ENCODE data around the gene TMEM184A. TPM values are rescaled to one million over a fixed set of nuclear protein-coding genes. Genes with fewer than 3 reads are reported as not detected.
A peak's percentile ranks its signal among the peaks of the same experiment; 100 is the strongest.

The TMEM184A gene
- total and polyA plus RNA-seq, 2 experiments from 2014 or later, result 0.18 to 0.66 TPM

- H3K4me2 ChIP-seq, result no peak overlapping the region
- no peaks in the 10 kb centered on the region for H3F3A ChIP-seq (replicated peaks; ENCODE audit: low read depth)
- H3K4me1 ChIP-seq (ENCODE audit: insufficient read depth), result no peaks in the 10 kb centered on the region; the same call in 1 of the 2 replicates
- H4K20me1 ChIP-seq (replicated peaks; ENCODE audit: insufficient read depth), result no peaks in the 10 kb centered on the region
- ATAC-seq (peak; percentile 23; the same call in 2 of the 3 replicates), DNase-seq (ENCODE audit: low spot score) (no peak)
- H3K36me3 ChIP-seq (ENCODE audit: insufficient read depth), result no peaks in the 10 kb centered on the region
- no peak overlapping the region for H2AFZ ChIP-seq
- H3K79me2 ChIP-seq (replicated peaks; ENCODE audit: insufficient read depth), result no peaks in the 10 kb centered on the region
- peaks cover 11% of the 10 kb centered on the region for H3K27me3 Mint-ChIP-seq (ENCODE audit: insufficient read depth, low read depth, poor library complexity)
- H3K27ac ChIP-seq (ENCODE audit: low read depth), result no peak overlapping the region
- no peaks in the 10 kb centered on the region for H3K9me2 ChIP-seq (ENCODE audit: insufficient read depth)
- H3K4me3 Mint-ChIP-seq, result no peak overlapping the region
- peaks cover 10% of the 10 kb centered on the region for H3K4me1 Mint-ChIP-seq
- H3K4me3 ChIP-seq, result no peak overlapping the region
- no peaks in the 10 kb centered on the region for H3K27me3 ChIP-seq (ENCODE audit: insufficient read depth)
- no peak overlapping the region for H3K27ac Mint-ChIP-seq
- no peaks in the 10 kb centered on the region; the same call in 2 of the 3 replicates for H3K36me3 Mint-ChIP-seq (ENCODE audit: low read depth)
- TF ChIP-seq NANOG (IDR thresholded peaks at IDR 0.05; ENCODE audit: borderline replicate concordance) (no peak), ZNF331 (CRISPR knock-in tag; IDR thresholded peaks at IDR 0.05; ENCODE audit: low read depth) (no peak), STAT1 (IDR thresholded peaks at IDR 0.05; ENCODE audit: unreplicated experiment) (no peak), EZH2 (IDR thresholded peaks at IDR 0.05; ENCODE audit: low read depth, unreplicated experiment) (no peak), ZNF114 (CRISPR knock-in tag; IDR thresholded peaks at IDR 0.05) (no peak), JUNB (IDR thresholded peaks at IDR 0.05; ENCODE audit: unreplicated experiment) (no peak), EZH2phosphoT487 (IDR thresholded peaks at IDR 0.05; ENCODE audit: unreplicated experiment) (no peak), CTCF (conservative IDR thresholded peaks at IDR 0.05; ENCODE audit: low read depth in 2 of 2) (no peak), POLR2AphosphoS5 (IDR thresholded peaks at IDR 0.05; ENCODE audit: low read depth) (no peak), ETS1 (IDR thresholded peaks at IDR 0.05) (no peak), CREB1 (CRISPR knock-in tag; IDR thresholded peaks at IDR 0.05; ENCODE audit: low read depth) (no peak)
- TF ChIP-seq, protein P1, sequence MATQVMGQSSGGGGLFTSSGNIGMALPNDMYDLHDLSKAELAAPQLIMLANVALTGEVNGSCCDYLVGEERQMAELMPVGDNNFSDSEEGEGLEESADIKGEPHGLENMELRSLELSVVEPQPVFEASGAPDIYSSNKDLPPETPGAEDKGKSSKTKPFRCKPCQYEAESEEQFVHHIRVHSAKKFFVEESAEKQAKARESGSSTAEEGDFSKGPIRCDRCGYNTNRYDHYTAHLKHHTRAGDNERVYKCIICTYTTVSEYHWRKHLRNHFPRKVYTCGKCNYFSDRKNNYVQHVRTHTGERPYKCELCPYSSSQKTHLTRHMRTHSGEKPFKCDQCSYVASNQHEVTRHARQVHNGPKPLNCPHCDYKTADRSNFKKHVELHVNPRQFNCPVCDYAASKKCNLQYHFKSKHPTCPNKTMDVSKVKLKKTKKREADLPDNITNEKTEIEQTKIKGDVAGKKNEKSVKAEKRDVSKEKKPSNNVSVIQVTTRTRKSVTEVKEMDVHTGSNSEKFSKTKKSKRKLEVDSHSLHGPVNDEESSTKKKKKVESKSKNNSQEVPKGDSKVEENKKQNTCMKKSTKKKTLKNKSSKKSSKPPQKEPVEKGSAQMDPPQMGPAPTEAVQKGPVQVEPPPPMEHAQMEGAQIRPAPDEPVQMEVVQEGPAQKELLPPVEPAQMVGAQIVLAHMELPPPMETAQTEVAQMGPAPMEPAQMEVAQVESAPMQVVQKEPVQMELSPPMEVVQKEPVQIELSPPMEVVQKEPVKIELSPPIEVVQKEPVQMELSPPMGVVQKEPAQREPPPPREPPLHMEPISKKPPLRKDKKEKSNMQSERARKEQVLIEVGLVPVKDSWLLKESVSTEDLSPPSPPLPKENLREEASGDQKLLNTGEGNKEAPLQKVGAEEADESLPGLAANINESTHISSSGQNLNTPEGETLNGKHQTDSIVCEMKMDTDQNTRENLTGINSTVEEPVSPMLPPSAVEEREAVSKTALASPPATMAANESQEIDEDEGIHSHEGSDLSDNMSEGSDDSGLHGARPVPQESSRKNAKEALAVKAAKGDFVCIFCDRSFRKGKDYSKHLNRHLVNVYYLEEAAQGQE (IDR thresholded peaks at IDR 0.05; ENCODE audit: unreplicated experiment), result no peak
- TF ChIP-seq, protein P2, sequence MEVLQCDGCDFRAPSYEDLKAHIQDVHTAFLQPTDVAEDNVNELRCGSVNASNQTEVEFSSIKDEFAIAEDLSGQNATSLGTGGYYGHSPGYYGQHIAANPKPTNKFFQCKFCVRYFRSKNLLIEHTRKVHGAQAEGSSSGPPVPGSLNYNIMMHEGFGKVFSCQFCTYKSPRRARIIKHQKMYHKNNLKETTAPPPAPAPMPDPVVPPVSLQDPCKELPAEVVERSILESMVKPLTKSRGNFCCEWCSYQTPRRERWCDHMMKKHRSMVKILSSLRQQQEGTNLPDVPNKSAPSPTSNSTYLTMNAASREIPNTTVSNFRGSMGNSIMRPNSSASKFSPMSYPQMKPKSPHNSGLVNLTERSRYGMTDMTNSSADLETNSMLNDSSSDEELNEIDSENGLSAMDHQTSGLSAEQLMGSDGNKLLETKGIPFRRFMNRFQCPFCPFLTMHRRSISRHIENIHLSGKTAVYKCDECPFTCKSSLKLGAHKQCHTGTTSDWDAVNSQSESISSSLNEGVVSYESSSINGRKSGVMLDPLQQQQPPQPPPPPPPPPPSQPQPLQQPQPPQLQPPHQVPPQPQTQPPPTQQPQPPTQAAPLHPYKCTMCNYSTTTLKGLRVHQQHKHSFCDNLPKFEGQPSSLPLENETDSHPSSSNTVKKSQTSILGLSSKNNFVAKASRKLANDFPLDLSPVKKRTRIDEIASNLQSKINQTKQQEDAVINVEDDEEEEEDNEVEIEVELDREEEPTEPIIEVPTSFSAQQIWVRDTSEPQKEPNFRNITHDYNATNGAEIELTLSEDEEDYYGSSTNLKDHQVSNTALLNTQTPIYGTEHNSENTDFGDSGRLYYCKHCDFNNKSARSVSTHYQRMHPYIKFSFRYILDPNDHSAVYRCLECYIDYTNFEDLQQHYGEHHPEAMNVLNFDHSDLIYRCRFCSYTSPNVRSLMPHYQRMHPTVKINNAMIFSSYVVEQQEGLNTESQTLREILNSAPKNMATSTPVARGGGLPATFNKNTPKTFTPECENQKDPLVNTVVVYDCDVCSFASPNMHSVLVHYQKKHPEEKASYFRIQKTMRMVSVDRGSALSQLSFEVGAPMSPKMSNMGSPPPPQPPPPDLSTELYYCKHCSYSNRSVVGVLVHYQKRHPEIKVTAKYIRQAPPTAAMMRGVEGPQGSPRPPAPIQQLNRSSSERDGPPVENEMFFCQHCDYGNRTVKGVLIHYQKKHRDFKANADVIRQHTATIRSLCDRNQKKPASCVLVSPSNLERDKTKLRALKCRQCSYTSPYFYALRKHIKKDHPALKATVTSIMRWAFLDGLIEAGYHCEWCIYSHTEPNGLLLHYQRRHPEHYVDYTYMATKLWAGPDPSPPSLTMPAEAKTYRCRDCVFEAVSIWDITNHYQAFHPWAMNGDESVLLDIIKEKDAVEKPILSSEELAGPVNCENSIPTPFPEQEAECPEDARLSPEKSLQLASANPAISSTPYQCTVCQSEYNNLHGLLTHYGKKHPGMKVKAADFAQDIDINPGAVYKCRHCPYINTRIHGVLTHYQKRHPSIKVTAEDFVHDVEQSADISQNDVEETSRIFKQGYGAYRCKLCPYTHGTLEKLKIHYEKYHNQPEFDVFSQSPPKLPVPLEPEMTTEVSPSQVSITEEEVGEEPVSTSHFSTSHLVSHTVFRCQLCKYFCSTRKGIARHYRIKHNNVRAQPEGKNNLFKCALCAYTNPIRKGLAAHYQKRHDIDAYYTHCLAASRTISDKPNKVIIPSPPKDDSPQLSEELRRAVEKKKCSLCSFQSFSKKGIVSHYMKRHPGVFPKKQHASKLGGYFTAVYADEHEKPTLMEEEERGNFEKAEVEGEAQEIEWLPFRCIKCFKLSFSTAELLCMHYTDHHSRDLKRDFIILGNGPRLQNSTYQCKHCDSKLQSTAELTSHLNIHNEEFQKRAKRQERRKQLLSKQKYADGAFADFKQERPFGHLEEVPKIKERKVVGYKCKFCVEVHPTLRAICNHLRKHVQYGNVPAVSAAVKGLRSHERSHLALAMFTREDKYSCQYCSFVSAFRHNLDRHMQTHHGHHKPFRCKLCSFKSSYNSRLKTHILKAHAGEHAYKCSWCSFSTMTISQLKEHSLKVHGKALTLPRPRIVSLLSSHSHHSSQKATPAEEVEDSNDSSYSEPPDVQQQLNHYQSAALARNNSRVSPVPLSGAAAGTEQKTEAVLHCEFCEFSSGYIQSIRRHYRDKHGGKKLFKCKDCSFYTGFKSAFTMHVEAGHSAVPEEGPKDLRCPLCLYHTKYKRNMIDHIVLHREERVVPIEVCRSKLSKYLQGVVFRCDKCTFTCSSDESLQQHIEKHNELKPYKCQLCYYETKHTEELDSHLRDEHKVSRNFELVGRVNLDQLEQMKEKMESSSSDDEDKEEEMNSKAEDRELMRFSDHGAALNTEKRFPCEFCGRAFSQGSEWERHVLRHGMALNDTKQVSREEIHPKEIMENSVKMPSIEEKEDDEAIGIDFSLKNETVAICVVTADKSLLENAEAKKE (CRISPR knock-in tag; IDR thresholded peaks at IDR 0.05), result no peak
- no peaks in the 10 kb centered on the region for H3K9me3 Mint-ChIP-seq
Observed at GRCh38 chr7:1603346-1604225, 47.6 kb upstream of the TMEM184A start.
